Stimulated activated CD8-positive, alpha-beta memory T cell treated with anti-CD3 and anti-CD28 coated beads, Interleukin-7, amount 100 ng/mL, for 24 hours (primary cell): ENCODE measurements around the gene CCDC78.

Experiments used
- DNase-seq: peaks from one replicate; pipeline ENCODE4 v3.0.0-alpha.2; 2020; ENCODE audit warnings: low read depth

CCDC78 gene

DNA sequence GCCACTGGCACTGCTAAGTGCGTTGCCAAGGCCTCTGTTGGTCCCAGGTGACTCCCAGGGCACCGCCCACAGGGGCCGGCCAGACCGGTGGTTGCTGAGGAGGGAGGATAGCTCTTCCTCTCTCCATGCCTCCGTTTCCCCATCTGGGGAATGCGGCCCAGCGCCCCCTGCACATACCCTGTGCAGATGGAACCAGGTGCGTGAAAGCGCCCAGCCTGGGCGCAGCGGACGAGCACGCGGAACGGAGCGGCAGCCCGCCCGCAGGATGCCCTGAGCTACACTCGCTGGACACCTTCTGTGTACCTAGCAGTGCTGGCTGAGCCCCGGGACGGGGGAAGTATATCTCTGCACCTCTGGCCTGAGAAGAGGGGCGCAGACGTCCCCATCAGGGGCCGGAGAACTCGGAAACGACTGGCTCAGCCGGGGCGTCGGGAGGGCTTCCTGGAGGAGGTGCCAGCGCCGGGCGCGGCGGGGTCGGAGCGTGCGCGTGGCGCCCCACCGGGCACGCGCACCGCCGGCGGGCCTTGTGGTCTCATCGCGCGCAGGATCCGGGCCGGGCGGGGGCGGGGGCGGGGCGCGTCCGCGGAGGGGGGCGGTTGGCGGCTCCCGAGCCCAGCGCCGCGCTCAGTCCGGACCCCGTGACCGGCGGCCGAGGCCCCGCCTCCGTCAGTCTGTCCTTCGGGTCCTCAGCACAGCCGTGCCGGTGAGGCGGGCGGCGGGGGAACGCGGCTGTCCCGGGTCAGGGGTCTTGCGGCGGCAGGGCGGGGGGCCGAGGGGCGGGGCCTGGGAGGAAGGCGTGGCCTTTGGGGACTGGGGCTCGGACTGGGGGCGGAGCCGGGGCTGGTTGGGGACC lies at the start of gene CCDC78, which contains the start of gene HAGHL:
Gene CCDC78, minus strand, starts transcription at position 6 of the 853 bp plus-strand sequence. CDS start 76 bp downstream, outside the sequence.
Gene HAGHL, plus strand, starts transcription at position 669 of the 853 bp plus-strand sequence. CDS start 404 bp downstream, outside the sequence.
- no peak for DNase-seq

DNA sequence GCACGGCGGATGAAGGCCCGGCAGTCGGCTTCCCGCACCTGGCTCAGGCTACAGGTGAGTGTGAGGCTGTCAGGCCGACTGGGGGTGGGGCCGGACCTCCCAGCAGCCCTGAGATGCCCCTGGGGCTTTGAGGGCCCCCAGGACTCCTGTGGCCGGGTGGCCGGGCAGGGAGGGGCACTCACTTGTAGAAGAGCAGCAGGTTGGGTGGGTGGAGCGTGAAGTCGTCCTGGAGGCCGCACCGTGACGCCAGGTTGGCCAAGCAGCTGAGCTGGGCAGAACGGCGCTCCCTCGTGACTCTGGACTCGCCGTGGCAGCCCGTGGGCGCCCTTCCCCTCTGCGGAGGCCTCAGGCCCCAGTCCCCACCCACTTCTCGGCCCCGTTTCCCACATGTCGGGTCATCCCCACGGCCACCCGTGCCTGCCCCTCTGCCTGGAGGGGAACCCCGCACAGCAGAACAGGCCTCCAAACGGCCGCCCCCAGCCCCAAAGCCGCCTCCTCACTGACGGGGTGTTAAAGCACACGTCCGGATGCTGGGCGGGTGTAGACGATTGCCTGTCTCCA lies 49.1 kb upstream of the CCDC78 start:
- DNase-seq = no peak

DNA sequence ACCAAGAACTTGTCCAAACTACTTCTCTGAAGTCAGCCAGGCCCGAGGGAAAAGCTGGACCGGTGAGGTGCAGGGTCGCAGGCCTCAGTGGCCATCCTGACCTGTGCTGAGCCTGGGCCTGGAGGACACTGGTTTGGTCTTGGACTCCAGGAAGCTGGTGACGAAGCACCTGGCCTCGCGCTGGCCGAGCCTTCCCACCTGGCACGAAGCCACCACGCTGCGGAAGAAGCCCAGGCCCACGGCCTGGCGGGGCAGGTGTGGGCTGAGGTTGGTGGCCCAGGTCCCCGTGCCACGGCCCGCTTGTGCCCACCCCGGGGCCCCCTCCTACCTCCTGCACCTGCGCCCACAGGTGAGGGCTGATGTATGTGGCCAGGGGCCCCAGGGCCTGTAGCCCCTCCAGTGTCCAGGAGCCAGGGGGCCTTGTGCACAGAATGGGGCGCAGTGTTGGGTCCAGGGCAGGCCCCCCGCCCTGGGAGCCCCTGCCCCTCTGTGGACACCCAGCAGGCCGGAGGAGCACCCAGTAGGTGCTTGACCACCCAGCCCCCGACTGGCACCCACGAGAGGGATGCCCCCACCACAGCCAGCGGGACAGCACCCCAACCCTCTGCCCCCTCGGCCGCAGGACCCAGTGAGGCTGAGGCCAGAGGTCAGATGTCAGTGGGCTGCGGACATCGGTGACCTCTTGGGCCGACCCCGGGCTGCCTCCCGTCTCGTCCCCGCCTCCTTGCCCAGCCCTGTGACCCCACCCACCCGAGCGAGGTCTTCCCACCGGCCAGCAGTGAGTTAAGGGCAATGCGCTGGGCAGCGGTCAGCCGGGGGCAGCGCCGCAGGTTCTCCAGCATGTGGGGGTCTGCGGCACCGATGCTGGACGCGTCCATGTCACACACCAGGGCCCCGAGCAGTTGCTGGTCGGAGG lies 48.1 kb upstream of the CCDC78 start:
- DNase-seq = no peak

DNA sequence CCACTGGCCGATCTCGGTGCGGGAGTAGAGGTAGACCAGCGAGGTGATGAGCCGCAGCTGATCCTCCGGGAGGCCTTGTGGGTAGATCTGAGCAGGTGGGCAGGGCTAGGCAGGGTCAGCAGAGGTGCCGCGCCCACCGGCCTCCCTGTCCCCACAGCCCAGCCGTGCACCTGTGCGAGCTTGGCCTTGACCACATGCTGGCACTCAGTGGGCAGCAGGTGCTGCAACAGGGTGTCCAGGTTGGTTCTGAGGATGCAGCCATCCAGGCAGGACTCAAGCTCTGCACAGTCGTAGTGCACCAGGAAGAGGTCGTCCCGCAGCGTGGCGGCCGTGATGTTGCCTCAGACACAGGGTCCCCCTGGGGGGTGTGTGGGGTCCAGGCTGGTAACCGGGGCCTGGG lies 46.7 kb upstream of the CCDC78 start:
- no peak for DNase-seq

DNA sequence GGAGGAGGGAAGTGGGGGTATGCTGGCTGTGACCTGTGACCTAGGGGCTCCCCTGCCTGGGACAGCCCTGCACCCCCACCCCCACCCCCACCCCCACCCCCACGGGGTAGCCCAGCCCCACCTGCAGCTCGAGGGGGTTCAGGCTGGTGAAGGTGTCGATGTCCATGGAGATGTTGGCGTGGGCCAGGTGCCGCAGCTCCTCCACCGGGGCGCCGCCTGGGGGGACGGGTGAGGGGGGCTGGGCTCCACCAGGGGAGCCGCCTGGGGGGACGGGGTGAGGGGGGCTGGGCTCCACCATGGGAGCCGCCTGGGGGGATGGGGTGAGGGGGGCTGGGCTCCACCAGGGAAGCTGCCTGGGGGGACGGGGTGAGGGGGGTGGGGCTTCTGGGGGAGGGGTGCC lies 44.2 kb upstream of the CCDC78 start:
- DNase-seq = no peak

DNA sequence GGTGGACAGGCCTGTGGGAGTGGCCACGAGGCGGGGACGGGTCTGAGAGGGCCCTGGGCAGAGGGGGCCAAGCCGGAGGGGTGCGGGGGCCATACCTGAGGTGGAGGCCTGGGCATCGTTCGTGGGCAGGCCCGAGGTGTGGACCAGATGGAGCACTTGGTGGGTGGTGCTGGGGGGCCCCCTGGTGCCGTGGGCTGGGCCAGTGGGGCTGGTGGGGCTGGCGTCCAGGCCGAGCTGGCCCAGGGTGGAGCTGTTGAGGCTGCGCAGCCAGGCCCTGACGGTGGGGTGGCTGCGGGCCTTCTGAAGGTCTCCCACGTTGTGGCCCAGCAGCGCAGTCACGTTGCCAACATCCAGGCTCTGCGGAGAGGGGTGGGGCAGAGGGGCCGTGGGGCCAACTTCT lies 43.7 kb upstream of the CCDC78 start:
- DNase-seq = no peak

DNA sequence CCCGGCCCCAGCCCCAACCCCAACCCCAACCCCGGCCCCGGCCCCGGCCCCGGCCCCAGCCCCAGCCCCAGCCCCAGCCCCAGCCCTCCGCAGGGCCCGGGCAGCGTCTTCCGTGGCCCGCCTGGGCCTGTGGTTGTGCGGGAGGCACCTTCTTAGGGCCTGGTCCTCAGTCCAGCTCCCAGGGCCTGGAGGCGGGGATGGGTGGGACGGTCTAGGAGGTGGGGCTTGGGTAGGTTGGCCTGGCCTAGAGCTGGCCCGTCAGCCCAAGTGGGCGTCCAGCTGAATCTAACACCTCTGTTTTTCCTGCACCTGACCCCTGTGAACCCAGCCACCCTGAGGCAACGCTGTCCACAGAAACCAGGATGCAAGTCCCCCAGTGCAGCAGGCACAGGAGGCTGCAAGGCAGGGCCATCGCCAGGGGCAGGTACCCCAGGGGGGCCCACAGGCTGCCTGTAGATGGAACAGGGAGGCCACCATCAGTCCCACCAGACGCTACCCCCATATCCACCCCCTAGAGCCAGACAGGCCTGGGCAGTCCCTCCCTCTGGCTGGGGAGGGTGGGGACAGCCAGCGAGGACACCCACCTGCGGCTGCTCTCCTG lies 43.0 kb upstream of the CCDC78 start:
- DNase-seq = no peak

DNA sequence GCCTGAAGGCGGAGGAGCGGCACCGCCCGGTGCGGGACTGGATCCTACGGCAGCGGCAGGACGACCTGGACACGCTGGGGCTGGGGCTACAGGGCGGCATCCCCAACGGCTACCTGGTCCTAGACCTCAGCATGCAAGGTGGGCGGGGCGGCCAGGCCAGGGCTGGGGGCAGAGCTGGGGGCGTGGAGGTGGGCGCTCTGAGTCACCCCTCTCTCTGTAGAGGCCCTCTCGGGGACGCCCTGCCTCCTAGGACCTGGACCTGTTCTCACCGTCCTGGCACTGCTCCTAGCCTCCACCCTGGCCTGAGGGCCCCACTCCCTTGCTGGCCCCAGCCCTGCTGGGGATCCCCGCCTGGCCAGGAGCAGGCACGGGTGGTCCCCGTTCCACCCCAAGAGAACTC lies 42.2 kb upstream of the CCDC78 start:
- no peak for DNase-seq

DNA sequence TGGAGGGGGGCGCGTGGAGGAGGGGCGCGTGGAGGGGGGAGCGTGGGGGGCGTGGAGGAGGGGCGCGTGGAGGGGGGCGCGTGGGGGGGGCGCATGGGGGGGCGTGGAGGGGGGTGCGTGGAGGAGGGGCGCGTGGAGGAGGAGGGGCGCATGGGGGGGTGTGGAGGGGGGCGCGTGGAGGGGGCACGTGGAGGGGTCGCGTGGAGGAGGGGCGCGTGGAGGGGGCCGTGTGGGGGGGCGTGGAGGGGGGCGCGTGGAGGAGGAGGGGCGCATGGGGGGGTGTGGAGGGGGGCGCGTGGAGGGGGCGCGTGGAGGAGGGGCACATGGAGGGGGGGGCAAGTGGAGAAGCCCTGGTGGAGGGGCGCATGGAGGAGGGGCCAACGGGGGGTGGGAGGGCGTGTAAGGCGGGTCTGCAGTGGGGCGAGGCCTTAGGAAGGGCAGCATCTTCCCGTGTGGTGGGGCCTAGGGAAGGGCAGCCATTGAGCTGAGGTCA lies 41.5 kb upstream of the CCDC78 start:
- DNase-seq = no peak

DNA sequence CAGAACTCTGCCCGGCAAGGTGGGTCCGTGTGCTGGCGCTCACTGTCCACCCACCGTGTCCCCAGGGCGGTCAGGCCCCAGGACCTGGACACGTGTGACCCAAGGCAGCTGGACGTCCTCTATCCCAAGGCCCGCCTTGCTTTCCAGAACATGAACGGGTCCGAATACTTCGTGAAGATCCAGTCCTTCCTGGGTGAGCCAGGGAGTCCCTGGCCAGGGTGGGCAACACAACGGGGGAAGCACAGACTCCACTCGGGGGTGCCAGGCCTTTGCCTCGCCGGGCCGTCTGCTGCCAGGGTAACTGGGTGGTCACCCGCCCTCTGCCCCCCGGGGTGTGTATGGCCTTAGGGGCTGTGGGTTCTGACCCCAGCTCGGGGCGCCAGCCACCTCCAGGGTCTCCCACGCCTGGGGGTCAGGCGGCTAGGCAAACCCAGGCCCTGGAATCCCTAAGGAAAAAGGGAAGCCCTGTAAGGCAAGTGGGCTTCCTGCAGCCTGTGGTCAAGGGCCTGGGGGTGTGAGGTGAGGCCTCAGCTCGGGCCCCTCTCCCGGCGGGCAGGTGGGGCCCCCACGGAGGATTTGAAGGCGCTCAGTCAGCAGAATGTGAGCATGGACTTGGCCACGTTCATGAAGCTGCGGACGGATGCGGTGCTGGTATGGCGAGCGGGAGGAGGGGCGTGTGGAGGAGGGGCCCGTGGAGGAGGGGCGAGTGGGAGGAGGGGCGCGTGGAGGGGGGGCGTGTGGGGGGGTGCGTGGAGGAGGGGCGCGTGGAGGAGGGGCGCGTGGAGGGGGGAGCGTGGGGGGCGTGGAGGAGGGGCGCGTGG lies 40.8 kb upstream of the CCDC78 start:
- DNase-seq = no peak

DNA sequence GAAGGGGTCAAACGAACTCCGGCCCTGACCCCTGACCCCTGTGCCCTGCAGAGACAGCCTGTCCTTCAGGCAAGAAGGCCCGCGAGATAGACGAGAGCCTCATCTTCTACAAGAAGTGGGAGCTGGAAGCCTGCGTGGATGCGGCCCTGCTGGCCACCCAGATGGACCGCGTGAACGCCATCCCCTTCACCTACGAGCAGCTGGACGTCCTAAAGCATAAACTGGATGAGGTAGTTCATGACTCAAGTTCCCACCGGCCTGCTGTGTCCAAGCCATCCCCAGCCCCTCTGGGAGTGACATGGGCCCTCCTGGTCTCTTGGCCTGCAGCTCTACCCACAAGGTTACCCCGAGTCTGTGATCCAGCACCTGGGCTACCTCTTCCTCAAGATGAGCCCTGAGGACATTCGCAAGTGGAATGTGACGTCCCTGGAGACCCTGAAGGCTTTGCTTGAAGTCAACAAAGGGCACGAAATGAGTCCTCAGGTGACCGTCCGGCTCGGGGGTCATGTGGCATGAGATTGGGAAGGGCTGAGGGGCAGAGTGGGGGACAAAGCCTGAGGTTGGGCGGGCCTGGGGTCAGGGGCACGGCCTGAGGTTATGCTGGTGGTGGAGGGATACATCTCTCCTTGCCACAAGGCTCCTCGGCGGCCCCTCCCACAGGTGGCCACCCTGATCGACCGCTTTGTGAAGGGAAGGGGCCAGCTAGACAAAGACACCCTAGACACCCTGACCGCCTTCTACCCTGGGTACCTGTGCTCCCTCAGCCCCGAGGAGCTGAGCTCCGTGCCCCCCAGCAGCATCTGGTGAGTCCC lies 40.0 kb upstream of the CCDC78 start:
- DNase-seq = no peak

DNA sequence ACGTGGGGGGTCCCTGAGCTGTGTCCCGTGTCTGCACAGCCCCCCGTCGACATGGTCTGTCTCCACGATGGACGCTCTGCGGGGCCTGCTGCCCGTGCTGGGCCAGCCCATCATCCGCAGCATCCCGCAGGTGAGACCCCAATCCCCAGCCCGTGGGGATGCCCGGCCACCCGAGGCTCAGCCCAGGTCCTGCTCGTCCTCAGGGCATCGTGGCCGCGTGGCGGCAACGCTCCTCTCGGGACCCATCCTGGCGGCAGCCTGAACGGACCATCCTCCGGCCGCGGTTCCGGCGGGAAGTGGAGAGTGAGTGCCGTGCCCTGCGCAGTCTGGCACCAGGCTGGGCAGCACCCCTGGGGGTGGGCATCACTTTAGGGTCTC lies 39.2 kb upstream of the CCDC78 start:
- DNase-seq = no peak

DNA sequence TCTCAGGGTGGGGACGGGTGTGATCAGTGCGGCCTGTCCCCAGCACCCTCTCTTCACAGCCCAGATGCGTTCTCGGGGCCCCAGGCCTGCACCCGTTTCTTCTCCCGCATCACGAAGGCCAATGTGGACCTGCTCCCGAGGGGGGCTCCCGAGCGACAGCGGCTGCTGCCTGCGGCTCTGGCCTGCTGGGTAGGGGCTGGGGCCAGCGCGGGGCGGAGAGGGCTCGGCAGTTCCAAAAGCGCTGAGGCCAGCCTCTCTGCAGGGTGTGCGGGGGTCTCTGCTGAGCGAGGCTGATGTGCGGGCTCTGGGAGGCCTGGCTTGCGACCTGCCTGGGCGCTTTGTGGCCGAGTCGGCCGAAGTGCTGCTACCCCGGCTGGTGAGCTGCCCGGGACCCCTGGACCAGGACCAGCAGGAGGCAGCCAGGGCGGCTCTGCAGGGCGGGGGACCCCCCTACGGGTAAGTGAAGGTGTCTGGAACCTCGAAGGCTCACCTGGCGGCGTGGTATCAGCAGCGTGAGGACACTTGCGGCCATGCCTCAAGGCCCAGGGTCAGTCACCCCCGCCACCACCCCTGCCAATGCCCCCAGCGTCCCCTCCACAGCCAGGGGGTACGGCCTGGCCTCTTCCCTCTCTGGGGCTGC lies 38.7 kb upstream of the CCDC78 start:
- no peak for DNase-seq

DNA sequence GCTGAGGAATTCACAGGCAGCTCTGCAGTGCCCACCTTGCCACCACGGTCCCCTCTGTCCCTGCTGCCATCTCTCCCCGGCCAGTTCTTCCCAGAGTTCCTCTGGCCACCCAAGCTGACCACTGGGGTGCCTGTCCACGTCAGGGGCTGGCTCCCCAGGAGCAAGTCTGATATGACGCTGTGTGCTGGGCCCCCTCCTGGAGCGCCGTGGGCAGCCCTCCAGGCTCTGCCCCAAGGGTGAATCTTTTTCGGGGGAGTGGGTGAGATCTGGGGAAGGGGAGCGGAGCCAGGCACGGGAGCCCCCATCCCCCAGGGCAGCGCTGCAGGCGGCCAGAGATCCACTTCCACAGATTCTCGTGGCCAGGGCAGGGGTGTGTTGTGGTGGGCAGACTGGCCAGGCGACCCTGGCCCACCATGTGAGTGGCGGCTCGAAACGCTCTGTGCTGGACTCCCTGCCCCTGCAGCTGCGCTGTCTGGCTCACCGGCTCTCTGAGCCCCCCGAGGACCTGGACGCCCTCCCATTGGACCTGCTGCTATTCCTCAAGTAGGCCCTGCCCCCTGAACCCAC lies 38.0 kb upstream of the CCDC78 start:
- no peak for DNase-seq

DNA sequence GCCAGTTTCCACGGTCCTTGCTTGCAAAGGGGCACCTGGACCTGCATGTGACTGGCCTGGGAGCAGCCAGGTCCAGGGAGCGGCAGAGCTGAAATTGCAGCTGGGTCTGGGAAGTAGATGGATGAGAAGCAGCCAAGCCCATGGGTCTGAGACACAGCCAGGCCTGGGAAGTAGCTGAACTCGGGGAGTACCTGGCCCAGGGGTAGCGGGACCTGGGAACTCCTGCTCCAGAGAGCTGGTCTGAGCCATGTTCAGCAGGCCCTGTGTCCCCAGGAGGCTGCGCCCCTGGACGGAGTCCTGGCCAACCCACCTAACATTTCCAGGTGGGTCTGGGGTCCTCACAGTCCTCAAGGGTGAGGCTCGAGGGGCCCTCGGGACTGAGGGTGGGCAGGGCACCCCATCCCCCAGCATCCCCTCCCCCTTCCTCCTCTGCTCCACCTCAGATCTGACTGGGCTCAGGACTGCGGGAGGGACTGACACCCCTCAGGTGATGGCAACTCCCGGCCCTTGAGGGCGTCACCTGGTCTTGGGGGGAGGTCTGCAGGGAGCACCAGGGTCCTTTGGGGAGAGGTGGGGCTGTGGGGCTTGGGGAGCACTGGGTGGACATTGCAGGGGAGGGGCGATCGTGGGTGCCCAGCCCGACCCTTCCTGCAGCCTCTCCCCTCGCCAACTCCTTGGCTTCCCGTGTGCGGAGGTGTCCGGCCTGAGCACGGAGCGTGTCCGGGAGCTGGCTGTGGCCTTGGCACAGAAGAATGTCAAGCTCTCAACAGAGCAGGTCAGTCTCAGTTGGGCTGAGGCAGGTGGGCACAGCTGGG lies 37.3 kb upstream of the CCDC78 start:
- DNase-seq = no peak

DNA sequence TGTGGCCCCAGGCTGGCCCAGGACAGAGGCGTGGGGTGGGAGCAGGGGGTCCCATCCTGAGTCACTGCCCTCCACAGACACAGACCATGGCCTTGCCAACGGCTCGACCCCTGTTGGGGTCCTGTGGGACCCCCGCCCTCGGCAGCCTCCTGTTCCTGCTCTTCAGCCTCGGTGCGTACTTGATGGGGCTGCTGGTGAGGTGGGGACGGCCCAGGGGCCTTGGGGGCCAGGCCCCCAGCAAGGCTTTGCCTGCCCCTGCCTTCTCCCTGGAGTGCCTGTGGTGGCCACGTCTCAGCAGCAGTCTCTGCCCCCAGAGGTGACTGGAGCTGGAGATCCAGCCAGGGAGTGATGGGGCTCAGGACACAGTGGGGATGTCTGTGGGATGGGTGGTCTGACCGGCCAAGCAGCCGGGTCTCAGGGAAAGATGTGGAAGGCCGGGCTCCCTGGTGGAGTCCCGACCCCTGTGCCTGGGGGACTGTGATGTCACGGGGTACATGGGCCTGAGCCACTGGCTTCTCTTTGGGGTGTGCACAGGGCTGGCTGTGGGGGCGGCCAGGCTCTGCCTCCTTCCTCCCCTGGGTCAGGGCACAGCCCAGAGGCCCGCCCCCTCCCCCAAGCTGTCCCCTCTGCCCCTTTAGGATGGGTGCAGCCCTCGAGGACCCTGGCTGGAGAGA lies 36.5 kb upstream of the CCDC78 start:
- DNase-seq = no peak

DNA sequence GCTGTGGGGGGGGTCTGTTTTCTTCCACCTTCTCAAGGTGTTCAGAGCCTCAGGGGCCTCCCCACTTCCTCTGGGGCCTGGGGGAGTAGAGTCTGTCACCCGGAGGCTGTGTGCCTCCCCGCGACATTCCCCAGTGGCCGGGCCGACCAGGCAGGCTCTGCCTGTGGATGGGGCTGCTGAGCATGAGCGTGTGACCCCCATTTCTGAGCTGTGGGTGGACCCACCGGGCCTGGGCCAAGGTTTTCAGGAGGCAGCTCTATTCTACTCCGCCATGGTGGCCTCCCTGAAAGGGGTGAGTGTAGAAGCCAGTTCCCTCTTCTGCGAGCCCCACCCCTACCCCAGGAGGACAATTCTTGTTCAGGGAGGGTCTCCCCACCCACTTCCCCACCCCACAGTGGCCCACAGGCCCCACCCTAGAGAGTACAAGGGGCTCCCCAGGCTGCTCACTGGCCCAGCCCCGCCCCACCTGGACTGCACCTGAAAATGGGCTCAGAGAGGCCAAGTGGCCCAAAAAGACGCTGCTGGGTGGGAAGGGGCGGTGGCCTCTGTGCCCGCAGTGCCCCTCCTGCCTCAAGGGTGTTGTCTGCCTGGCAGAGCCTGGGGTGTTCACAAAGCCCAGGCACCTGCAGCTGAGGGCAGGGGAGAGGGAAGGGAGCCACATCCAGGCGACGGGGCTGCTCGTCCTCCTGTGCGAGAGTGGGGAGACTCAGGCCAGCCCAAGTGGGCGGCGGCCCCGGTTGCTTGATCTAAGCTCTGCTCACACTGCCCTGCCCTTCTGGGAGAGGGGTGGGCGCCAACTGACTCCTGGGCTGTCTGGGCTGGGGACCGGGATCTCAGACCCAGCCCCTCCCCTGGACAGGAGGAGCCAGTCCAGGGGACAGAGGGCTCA lies 35.6 kb upstream of the CCDC78 start:
- no peak for DNase-seq
